H1 (cell line): Measurements from ENCODE around the gene SLC1A7. TPM values are rescaled to one million over a fixed set of nuclear protein-coding genes. Genes with fewer than 3 reads are reported as not detected.

Experiments
- CTCF ChIA-PET: fragments of 300-600 bp; sonication (Branson Sonifier 250); formaldehyde crosslinking; loops from one replicate; lab custom pipeline; 2021; ENCODE audit not compliant: partially characterized antibody; lab: Charles Lee
- POLR2A ChIA-PET: fragments of 300-600 bp; sonication (Branson Sonifier 250); formaldehyde crosslinking; loops from one replicate; lab custom pipeline; 2021; ENCODE audit warnings: inconsistent platforms; ENCODE audit not compliant: partially characterized antibody; lab: Charles Lee
- DNase-seq, 2 experiments: peaks; one replicate each; pipeline versions ENCODE4 v3.0.0 to v3.0.0-alpha.2; 2010 to 2022; ENCODE audit warnings: low spot score in 2 of 2, low read depth in 1 of 2, mixed read lengths in 1 of 2
- FAIRE-seq: peaks from 2 replicates; lab custom pipeline; 2011; peaks lifted over from hg19 to GRCh38; lab: Jason Lieb, UNC
- H2AFZ ChIP-seq: 2 replicates; pipeline ENCODE4 v1.8.1; 2012; ENCODE audit warnings: low read length, inconsistent platforms
- H2AK5ac ChIP-seq: 2 replicates; pipeline ENCODE4 v1.6.1; 2013; ENCODE audit warnings: low read depth, low read length
- H2BK120ac ChIP-seq: replicated peaks from 2 replicates; pipeline ENCODE3; 2013; ENCODE audit warnings: low read depth, low read length, inconsistent platforms
- H2BK12ac ChIP-seq: 2 replicates; pipeline ENCODE4 v1.6.1; 2013; ENCODE audit warnings: low read depth, low read length
- H2BK15ac ChIP-seq: 2 replicates; pipeline ENCODE4 v1.6.1; 2013; ENCODE audit warnings: low read length
- H2BK20ac ChIP-seq: 2 replicates; pipeline ENCODE4 v1.6.1; 2013; ENCODE audit warnings: low read length
- H2BK5ac ChIP-seq: 2 replicates; pipeline ENCODE4 v1.6.1; 2013; ENCODE audit warnings: low read depth, low read length
- H3K14ac ChIP-seq: 2 replicates; pipeline ENCODE4 v1.6.1; 2013; ENCODE audit warnings: inconsistent platforms; ENCODE audit not compliant: insufficient read length
- H3K18ac ChIP-seq: 2 replicates; pipeline ENCODE4 v1.6.1; 2013; ENCODE audit warnings: low read length; ENCODE audit errors: extremely low read depth
- H3K23ac ChIP-seq: 2 replicates; pipeline ENCODE4 v1.6.1; 2013; ENCODE audit warnings: inconsistent platforms; ENCODE audit not compliant: insufficient read length
- H3K23me2 ChIP-seq: 2 replicates; pipeline ENCODE4 v1.6.1; 2013; ENCODE audit warnings: low read depth, low read length
- H3K27ac ChIP-seq: 2 replicates; pipeline ENCODE4 v1.6.1; 2011; ENCODE audit warnings: low read depth, low read length, inconsistent platforms
- H3K27me3 ChIP-seq, 4 experiments: replicated peaks in 1 of 4; 1 replicate in 1 of 4; 2 replicates in 3 of 4; pipeline versions ENCODE4 v1.6.1 to v1.8.1; 2011 to 2013; ENCODE audit warnings: low read length in 3 of 4, mild to moderate bottlenecking in 3 of 4, inconsistent platforms in 2 of 4, mixed read lengths in 2 of 4, moderate library complexity in 1 of 4; ENCODE audit not compliant: control insufficient read depth in 3 of 4, insufficient read depth in 3 of 4; ENCODE audit errors: extremely low read depth in 1 of 4
- H3K36me3 ChIP-seq, 4 experiments: 2 replicates each; pipeline versions ENCODE4 v1.6.1 to v1.8.1; 2011 to 2013; ENCODE audit warnings: mild to moderate bottlenecking in 4 of 4, low read length in 3 of 4, moderate library complexity in 2 of 4, control low read depth in 1 of 4, inconsistent platforms in 1 of 4; ENCODE audit not compliant: insufficient read depth in 4 of 4, control insufficient read depth in 2 of 4
- H3K4ac ChIP-seq: replicated peaks from 2 replicates; pipeline ENCODE3; 2013; ENCODE audit warnings: low read length, low read depth, mixed read lengths, inconsistent platforms; ENCODE audit not compliant: insufficient read length
- H3K4me1 ChIP-seq, 4 experiments: replicated peaks in 1 of 4; 1 replicate in 1 of 4; 2 replicates in 3 of 4; pipeline versions ENCODE4 v1.6.1 to v1.8.1; 2011 to 2013; ENCODE audit warnings: low read length in 3 of 4, inconsistent platforms in 2 of 4, mixed read lengths in 1 of 4; ENCODE audit not compliant: insufficient read depth in 4 of 4, control insufficient read depth in 3 of 4
- H3K4me2 ChIP-seq, 2 experiments: 2 replicates each; pipeline versions ENCODE4 v1.6.1 to v1.8.1; 2011 to 2013; ENCODE audit warnings: low read depth in 2 of 2, low read length in 2 of 2, control low read depth in 1 of 2, inconsistent platforms in 1 of 2, mild to moderate bottlenecking in 1 of 2; ENCODE audit not compliant: insufficient read depth in 1 of 2
- H3K4me3 ChIP-seq, 4 experiments: fragments of 200-600, 300-600 bp in 1 of 4; sonication (generic), shearing (Covaris generic), sonication (Bioruptor Twin) in 1 of 4; 2 replicates each; pipeline versions ENCODE4 v1.5.1 to v1.8.1; 2011 to 2016; ENCODE audit warnings: low read length in 4 of 4, low read depth in 3 of 4, control low read depth in 2 of 4, inconsistent platforms in 2 of 4, mild to moderate bottlenecking in 2 of 4, mixed read lengths in 1 of 4, moderate library complexity in 1 of 4; ENCODE audit not compliant: insufficient read depth in 2 of 4; ENCODE audit errors: extremely low read depth in 1 of 4
- H3K56ac ChIP-seq: replicated peaks from 2 replicates; pipeline ENCODE3; 2013; ENCODE audit warnings: low read depth, mild to moderate bottlenecking, mixed read lengths, low read length, inconsistent platforms; ENCODE audit not compliant: insufficient read length
- H3K79me1 ChIP-seq: 2 replicates; pipeline ENCODE4 v1.6.1; 2013; ENCODE audit warnings: low read depth, low read length, control low read depth
- H3K79me2 ChIP-seq, 2 experiments: 2 replicates each; pipeline versions ENCODE4 v1.6.1 to v1.8.1; 2012 to 2013; ENCODE audit warnings: low read length in 2 of 2, mild to moderate bottlenecking in 2 of 2, inconsistent platforms in 1 of 2; ENCODE audit not compliant: insufficient read depth in 2 of 2, control insufficient read depth in 1 of 2
- H3K9ac ChIP-seq, 4 experiments: replicated peaks in 1 of 4; 1 replicate in 1 of 4; 2 replicates in 3 of 4; pipeline versions ENCODE4 v1.6.1 to v1.8.1; 2011 to 2013; ENCODE audit warnings: low read depth in 3 of 4, low read length in 3 of 4, control low read depth in 2 of 4, mild to moderate bottlenecking in 2 of 4, moderate library complexity in 2 of 4, inconsistent platforms in 1 of 4; ENCODE audit errors: extremely low read depth in 1 of 4
- H3K9me3 ChIP-seq, 2 experiments: 2 replicates each; pipeline versions ENCODE4 v1.6.1 to v1.8.1; 2012 to 2013; ENCODE audit warnings: mild to moderate bottlenecking in 2 of 2, moderate library complexity in 2 of 2, control low read depth in 1 of 2, inconsistent platforms in 1 of 2, low read depth in 1 of 2, low read length in 1 of 2, mixed read lengths in 1 of 2; ENCODE audit not compliant: insufficient read depth in 2 of 2
- H4K20me1 ChIP-seq, 2 experiments: replicated peaks in 1 of 2; 2 replicates each; pipeline versions ENCODE3 to v1.8.1; 2011 to 2013; ENCODE audit warnings: inconsistent platforms in 2 of 2, low read length in 2 of 2, mild to moderate bottlenecking in 1 of 2; ENCODE audit not compliant: insufficient read depth in 2 of 2, control insufficient read depth in 1 of 2
- H4K5ac ChIP-seq: 2 replicates; pipeline ENCODE4 v1.6.1; 2013; ENCODE audit warnings: low read length, low read depth, mixed read lengths, inconsistent platforms; ENCODE audit not compliant: insufficient read length
- H4K8ac ChIP-seq: 2 replicates; pipeline ENCODE4 v1.8.0; 2013; ENCODE audit warnings: mild to moderate bottlenecking, moderate library complexity, low read length, inconsistent platforms; ENCODE audit not compliant: insufficient read depth; ENCODE audit errors: extremely low read depth
- H4K91ac ChIP-seq: replicated peaks from 2 replicates; pipeline ENCODE3; 2013; ENCODE audit warnings: low read length, mixed read lengths, inconsistent platforms; ENCODE audit not compliant: insufficient read length
- RXRA ChIP-seq: IDR thresholded peaks from 2 replicates; pipeline ENCODE4 v1.6.1; 2011; ENCODE audit warnings: low read depth, mild to moderate bottlenecking, low read length, moderate library complexity; ENCODE audit not compliant: insufficient read depth
- WGBS, 2 experiments: shearing (Covaris generic) in 1 of 2; methylation state at CpG; one replicate each; pipeline versions ENCODE4 v1.1.6 to v1.1.7; 2013 to 2015; ENCODE audit warnings: low lambda C conversion rate in 2 of 2, mixed read lengths in 2 of 2, inconsistent platforms in 1 of 2, low coverage in 1 of 2, missing lambda C conversion rate in 1 of 2; ENCODE audit not compliant: insufficient replicate concordance in 2 of 2, insufficient coverage in 1 of 2, insufficient read length in 1 of 2; ENCODE audit errors: extremely low coverage in 1 of 2, missing lambda C conversion rate in 1 of 2; 5-methylcytosine and 5-hydroxymethylcytosine counted together
- polyA plus RNA-seq, 7 experiments: library from polyadenylated mRNA; depleted of rRNA in 3 of 7; stranded (reverse) in 5 of 7; unstranded in 2 of 7; fragments of >200 nt in 5 of 7; fragments of 200-250 nt in 2 of 7; gene quantifications; 1 replicate in 5 of 7; 2 replicates in 1 of 7; 4 replicates in 1 of 7; pipeline versions ENCODE4 v1.2.1 to v1.2.3, GENCODE V29; 2011 to 2013; ENCODE audit warnings: missing spikeins in 2 of 7, mixed read lengths in 2 of 7
- total RNA-seq: library from RNA; stranded (reverse); fragmentation: NEBNext Ultra II Directional; extraction: Animal tissue kit (Norgen Biotek cat#: 25700); gene quantifications from 2 replicates; pipeline ENCODE4 v1.2.1, GENCODE V29; 2021

SLC1A7 gene
- total and polyA plus RNA-seq, 2 of the 8 experiments (the other 6 are each of a cell fraction or from before 2014, with no cell fraction given): not detected

GRCh38 chr1:53075206-53075605 lies 67.2 kb downstream of the SLC1A7 start:
- no peak overlapping the region for H2BK20ac ChIP-seq
- H2AFZ ChIP-seq: no peak overlapping the region
- peaks cover 2% of the 10 kb centered on the region; the same call in 1 of the 2 replicates for H3K23me2 ChIP-seq
- no peaks in the 10 kb centered on the region for H4K20me1 ChIP-seq
- H3K9ac ChIP-seq: no peak overlapping the region
- H3K56ac ChIP-seq: no peak overlapping the region
- no peaks in the 10 kb centered on the region; a peak in 1 of 7 replicates for H3K4me1 ChIP-seq
- H3K4ac ChIP-seq: no peak overlapping the region
- H3K79me1 ChIP-seq: no peaks in the 10 kb centered on the region
- H3K4me3 ChIP-seq: no peak overlapping the region
- H2BK5ac ChIP-seq: no peak overlapping the region
- no peak overlapping the region for H2AK5ac ChIP-seq
- H3K14ac ChIP-seq: no peak overlapping the region
- H4K8ac ChIP-seq: no peak overlapping the region
- H3K4me2 ChIP-seq: no peak overlapping the region
- no peak for TF ChIP-seq RXRA
- TF ChIP-seq, all 59 proteins: peak for 0
- Histone ChIP-seq H2BK12ac (no peak overlapping the region), H3K79me2 (no peaks in the 10 kb centered on the region), H3K18ac (no peak overlapping the region), H2BK120ac (no peak overlapping the region), H2BK15ac (no peak overlapping the region; the same call in 1 of the 2 replicates), H4K5ac (no peak overlapping the region), H3K27me3 (no peaks in the 10 kb centered on the region), H3K27ac (no peak overlapping the region), H4K91ac (no peak overlapping the region), H3K36me3 (no peaks in the 10 kb centered on the region), H3K9me3 (no peaks in the 10 kb centered on the region), H3K23ac (no peak overlapping the region)
- ChIA-PET POLR2A (interaction anchor here (1.5 kb wide), 1 partner anchor 17 kb away, joined by 5 read pairs; no protein-coding TSS in a partner anchor), CTCF (interaction anchor here (0.7 to 5.9 kb wide), 3 partner anchors 12 to 85 kb away, joined by 3 to 23 read pairs (median 3); no protein-coding TSS in a partner anchor)
- DNase-seq (no peak), FAIRE-seq (no peak)
- 90% methylated on average over 4 of the region's 4 CpGs; no CpG with 5 or more reads in 1 of the 2 experiments for WGBS, 2 experiments
